ENCODE measurements around the gene LMOD1.
A peak's percentile ranks its signal among the peaks of the same experiment; 100 is the strongest.

Gene LMOD1

DNA sequence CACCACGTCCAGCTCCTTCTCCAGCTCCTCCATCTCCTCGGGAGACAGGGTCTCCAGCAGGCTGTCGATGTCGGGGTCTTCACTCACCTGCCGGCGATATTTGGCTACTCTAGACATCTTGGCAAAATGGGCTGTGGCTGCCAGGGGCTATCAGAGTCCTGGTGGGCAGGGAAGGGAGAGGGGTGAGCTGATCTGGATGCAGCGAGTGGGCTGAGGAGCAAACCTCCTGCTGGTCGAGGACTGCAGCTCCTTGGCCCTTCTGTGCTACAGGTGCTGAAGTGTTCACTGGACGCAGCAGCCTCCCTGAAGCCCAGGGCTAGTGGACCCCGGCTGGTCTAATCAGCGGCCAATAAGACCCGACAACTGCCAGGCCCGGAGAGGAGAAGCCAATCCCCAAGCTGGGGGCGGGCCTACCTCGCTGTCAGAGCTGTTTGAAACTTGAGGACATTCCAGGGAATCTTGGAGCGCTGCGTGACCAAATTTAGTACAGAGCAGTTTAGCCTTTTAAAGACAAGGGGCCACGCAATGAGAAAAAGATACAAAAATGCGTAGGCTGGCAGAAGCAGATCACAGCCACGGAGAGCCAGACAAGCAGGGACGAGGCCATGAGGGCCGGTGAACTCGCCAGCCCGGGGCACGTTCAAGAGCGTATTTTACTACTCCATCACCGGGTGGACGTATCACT lies at the start of gene LMOD1:
LMOD1 (minus strand) TSS at position 325 of the 685 bp plus-strand sequence; CDS start at position 117, 208 bp downstream.
- TF ChIP-seq, protein P1, sequence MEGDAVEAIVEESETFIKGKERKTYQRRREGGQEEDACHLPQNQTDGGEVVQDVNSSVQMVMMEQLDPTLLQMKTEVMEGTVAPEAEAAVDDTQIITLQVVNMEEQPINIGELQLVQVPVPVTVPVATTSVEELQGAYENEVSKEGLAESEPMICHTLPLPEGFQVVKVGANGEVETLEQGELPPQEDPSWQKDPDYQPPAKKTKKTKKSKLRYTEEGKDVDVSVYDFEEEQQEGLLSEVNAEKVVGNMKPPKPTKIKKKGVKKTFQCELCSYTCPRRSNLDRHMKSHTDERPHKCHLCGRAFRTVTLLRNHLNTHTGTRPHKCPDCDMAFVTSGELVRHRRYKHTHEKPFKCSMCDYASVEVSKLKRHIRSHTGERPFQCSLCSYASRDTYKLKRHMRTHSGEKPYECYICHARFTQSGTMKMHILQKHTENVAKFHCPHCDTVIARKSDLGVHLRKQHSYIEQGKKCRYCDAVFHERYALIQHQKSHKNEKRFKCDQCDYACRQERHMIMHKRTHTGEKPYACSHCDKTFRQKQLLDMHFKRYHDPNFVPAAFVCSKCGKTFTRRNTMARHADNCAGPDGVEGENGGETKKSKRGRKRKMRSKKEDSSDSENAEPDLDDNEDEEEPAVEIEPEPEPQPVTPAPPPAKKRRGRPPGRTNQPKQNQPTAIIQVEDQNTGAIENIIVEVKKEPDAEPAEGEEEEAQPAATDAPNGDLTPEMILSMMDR (IDR thresholded peaks at IDR 0.05), result no peak
- Mint-ChIP-seq H3K27ac (peak within 1 kb of the TSS; percentile 79), H3K4me1 (peaks cover 89% of the 10 kb centered on the region), H3K27me3 (ENCODE audit: low read depth, poor library complexity) (peaks cover 21% of the 10 kb centered on the region), H3K4me3 (peak within 1 kb of the TSS; percentile 88), H3K36me3 (ENCODE audit: low read depth) (no peaks in the 10 kb centered on the region), H3K9me3 (no peaks in the 10 kb centered on the region)
- peak; percentile 91 for DNase-seq

DNA sequence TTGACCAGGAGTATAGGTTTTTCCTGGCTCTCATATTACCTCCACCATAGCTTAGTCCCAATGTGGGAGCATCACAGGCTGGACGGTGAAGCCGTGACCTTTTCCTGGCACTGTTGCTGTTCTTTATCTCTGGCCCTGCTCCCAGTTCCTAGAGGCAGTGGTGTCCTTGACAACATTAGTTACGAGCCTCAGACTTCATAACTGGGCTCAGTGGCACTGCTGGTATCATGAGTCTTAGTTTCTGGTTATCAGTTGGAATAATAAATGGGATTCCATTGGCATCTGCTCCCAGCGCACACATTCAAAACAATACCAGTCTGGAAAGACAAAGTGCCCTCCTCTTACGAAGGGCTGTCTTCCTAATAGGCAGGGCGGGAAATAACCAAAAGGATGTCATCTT lies 44.1 kb upstream of the LMOD1 start:
- Mint-ChIP-seq H3K27me3 (ENCODE audit: low read depth, poor library complexity) (peaks cover 4% of the 10 kb centered on the region), H3K4me1 (peaks cover 19% of the 10 kb centered on the region), H3K27ac (no peak overlapping the region), H3K4me3 (no peak overlapping the region), H3K36me3 (ENCODE audit: low read depth) (peaks cover 51% of the 10 kb centered on the region), H3K9me3 (no peaks in the 10 kb centered on the region)
- DNase-seq, result no peak
- TF ChIP-seq, protein P1 (IDR thresholded peaks at IDR 0.05), result no peak

DNA sequence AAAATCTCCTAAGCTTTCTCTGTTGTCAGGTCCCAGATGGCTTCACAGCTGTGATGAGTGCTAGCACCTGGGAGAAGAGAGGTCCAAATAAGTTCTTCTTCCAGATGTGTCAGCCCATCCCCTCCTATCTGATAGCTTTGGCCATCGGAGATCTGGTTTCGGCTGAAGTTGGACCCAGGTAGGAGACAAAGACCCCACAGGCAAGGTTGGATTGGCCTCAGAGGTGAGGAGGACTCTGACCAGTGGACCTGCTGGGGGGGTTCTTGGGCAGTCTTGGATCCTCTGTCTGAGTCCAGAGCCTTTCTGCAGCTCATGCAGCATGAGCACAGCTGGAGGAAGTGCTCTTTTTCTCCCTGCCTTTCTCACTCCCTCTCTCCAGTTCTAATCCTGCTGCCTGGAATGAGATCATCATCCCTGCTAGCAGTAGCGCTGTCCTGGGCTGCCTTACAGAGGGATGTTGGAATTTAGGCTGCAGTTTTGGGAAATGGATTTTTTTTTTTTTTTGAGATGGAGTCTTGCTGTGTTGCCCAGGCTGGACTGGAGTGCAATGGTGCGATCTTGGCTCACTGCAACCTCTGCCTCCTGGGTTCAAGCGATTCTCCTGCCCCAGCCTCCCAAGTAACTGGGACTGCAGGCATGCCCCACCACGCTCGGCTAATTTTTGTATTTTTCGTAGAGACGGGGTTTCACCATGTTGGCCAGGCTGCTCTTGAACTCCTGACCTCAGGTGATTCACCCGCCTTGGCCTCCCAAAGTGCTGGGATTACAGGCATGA lies 43.2 kb upstream of the LMOD1 start:
- Mint-ChIP-seq H3K4me3 (no peak overlapping the region), H3K9me3 (no peaks in the 10 kb centered on the region), H3K36me3 (ENCODE audit: low read depth) (peaks cover 47% of the 10 kb centered on the region), H3K4me1 (peaks cover 23% of the 10 kb centered on the region), H3K27me3 (ENCODE audit: low read depth, poor library complexity) (peaks cover 4% of the 10 kb centered on the region), H3K27ac (peak overlapping the region; percentile 25)
- TF ChIP-seq, protein P1 (IDR thresholded peaks at IDR 0.05), result no peak
- no peak for DNase-seq

DNA sequence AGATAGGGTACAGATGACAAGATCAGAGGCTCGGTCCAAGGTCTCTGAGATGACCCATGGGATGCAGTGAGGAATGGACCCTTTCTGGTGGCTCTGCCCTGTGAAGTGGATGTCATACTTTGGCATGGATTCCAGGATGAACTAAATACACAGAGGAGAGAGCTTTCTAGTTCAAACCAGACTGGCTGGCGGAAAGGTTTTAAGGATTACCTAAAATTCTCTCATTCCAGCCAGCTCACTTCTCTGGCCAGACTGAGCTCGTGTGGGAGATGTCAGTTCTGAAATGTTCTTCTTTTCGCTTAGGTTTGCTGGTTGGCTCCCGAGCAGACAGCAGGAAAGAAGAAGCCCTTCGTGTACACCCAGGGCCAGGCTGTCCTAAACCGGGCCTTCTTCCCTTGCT lies 42.3 kb upstream of the LMOD1 start:
- H3K4me1 Mint-ChIP-seq, result peaks cover 23% of the 10 kb centered on the region
- TF ChIP-seq, protein P1 (IDR thresholded peaks at IDR 0.05), result no peak

DNA sequence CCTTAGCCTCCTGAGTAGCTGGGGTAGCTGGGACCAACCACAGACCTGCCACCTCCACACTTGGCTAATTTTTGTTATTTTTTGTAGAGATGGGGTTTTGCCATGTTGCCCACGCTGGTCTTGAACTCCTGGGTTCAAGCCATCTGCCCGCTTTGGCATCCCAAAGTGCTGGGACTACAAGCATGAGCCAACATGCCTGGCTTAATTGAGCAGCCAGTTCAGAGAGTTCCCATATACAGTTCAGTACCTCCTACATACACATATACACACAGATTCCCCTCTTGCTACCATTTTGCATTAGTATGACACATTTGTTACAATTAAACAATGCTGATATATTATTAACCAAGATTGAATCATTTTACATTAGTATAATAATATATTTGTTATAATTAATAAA lies 39.0 kb upstream of the LMOD1 start:
- Mint-ChIP-seq H3K27me3 (ENCODE audit: low read depth, poor library complexity) (peaks cover 6% of the 10 kb centered on the region), H3K36me3 (ENCODE audit: low read depth) (peaks cover 15% of the 10 kb centered on the region), H3K27ac (no peak overlapping the region), H3K9me3 (no peaks in the 10 kb centered on the region), H3K4me3 (peak overlapping the region; percentile 34), H3K4me1 (peaks cover 33% of the 10 kb centered on the region)
- TF ChIP-seq, protein P1 (IDR thresholded peaks at IDR 0.05), result no peak
- no peak for DNase-seq

More for the DNA sequence above, 42.3 kb upstream of the LMOD1 start:
- no peak overlapping the region for H3K27ac Mint-ChIP-seq
- DNase-seq, result no peak
- peaks cover 4% of the 10 kb centered on the region for H3K27me3 Mint-ChIP-seq (ENCODE audit: low read depth, poor library complexity)
- peaks cover 38% of the 10 kb centered on the region for H3K36me3 Mint-ChIP-seq (ENCODE audit: low read depth)
- no peak overlapping the region for H3K4me3 Mint-ChIP-seq
- no peaks in the 10 kb centered on the region for H3K9me3 Mint-ChIP-seq
